NT2/D1 (cell line): Measurements from ENCODE around the gene VIPR1.

Source experiments
- DNase-seq: peaks from one replicate; pipeline ENCODE4 v3.0.0-alpha.2; 2011; ENCODE audit warnings: low read depth, low spot score
- H3K27me3 ChIP-seq: 2 replicates; pipeline ENCODE4 v1.6.0; 2011; ENCODE audit warnings: mild to moderate bottlenecking; ENCODE audit not compliant: insufficient read length, insufficient read depth
- H3K36me3 ChIP-seq: 2 replicates; pipeline ENCODE4 v1.6.1; 2011; ENCODE audit warnings: mild to moderate bottlenecking, low read length, mixed read lengths; ENCODE audit not compliant: insufficient read depth, insufficient read length
- H3K4me1 ChIP-seq: 2 replicates; pipeline ENCODE4 v1.5.1; 2011; ENCODE audit not compliant: insufficient read depth, insufficient read length
- H3K4me3 ChIP-seq: 2 replicates; pipeline ENCODE4 v1.5.1; 2011; ENCODE audit warnings: low read depth; ENCODE audit not compliant: insufficient read length
- H3K9ac ChIP-seq: 2 replicates; pipeline ENCODE4 v1.6.0; 2011; ENCODE audit warnings: low read depth; ENCODE audit not compliant: insufficient read length
- H3K9me3 ChIP-seq: 2 replicates; pipeline ENCODE4 v1.5.1; 2011; ENCODE audit warnings: mild to moderate bottlenecking, low read length; ENCODE audit not compliant: insufficient read depth
- SUZ12 ChIP-seq: IDR thresholded peaks from 2 replicates; pipeline ENCODE4 v1.6.1; 2011; ENCODE audit not compliant: insufficient read length, insufficient read depth; ENCODE audit errors: extremely low read depth
- YY1 ChIP-seq: IDR thresholded peaks from 2 replicates; pipeline ENCODE4 v1.6.1; 2011; ENCODE audit not compliant: insufficient read length, insufficient read depth
- ZNF274 ChIP-seq: IDR thresholded peaks from 2 replicates; pipeline ENCODE4 v1.6.1; 2011; ENCODE audit warnings: mild to moderate bottlenecking, low read depth, low read length

The VIPR1 gene

GRCh38 chr3:42537350-42537749 is 34.9 kb downstream of the VIPR1 start:
- H3K4me3 ChIP-seq, result no peak overlapping the region
- no peaks in the 10 kb centered on the region for H3K9me3 ChIP-seq
- TF ChIP-seq SUZ12 (no peak), YY1 (no peak), ZNF274 (no peak)
- peaks cover 3% of the 10 kb centered on the region for H3K36me3 ChIP-seq
- H3K4me1 ChIP-seq, result peaks cover 10% of the 10 kb centered on the region
- no peak overlapping the region for H3K9ac ChIP-seq
- no peaks in the 10 kb centered on the region for H3K27me3 ChIP-seq
- DNase-seq, result no peak

DNA sequence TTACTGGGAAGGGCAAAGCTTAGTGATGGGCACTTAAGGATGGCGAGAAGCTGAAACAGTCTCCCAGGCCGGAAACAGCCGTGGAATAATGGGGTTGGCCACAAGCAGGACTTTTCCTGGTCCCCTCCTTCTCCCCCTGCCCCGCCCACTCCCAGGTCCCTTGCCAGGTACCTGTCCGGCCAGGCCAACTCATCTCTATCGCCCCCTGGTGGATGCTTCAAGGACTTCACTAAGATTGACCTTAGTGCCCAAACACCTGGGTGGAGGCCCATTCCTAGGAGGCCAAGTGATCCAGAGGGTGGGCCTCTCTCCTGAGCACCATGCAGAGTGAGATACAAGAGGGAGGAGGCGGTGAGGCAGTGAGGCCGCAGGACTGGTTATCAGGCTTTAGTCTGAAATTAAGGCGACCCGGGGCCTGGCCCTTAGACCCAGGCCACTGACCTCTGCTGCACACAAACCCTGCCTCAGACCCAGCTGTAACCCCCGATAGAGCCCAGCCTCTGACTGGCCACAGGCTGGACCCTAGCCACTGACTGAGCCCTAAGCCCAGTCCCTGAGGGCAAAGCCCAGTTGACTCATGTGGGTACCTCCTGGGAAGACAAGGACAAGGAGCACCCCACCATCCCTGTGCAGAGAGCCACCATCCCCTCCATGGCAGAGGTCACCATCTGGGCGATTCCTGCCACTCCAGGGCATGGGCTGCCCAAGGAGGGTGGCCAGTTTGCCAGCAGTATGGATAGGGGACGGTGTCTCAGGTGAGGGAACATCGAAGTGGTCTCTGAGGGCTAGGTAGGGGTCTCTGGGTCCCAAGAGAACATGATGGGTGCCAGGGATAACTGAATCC is 37.6 kb downstream of the VIPR1 start:
- Histone ChIP-seq H3K4me1 (peaks cover 4% of the 10 kb centered on the region), H3K27me3 (no peaks in the 10 kb centered on the region)
- peak; percentile 68 for DNase-seq

DNA sequence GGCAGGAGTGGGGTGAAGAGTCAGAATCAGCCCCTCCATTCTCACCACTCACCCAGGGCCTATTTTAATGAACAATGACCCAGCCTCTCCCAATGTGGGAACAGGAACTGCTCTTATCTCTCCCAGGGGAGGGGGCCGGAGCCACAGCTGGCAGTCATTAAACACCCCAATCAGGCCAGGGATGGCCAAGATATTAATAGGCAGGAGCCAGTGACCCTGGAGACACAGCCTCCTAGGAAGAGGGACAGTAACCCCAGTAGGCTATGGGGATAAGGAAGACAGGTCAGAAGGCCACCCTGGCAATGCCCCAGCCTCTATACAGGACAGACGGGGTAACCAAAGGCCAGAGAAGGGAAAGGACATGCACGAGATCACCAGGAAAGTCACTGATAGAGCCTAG is 38.6 kb downstream of the VIPR1 start:
- no peaks in the 10 kb centered on the region for H3K36me3 ChIP-seq

More for the DNA sequence above, 37.6 kb downstream of the VIPR1 start:
- TF ChIP-seq ZNF274, result no peak
- H3K36me3 ChIP-seq, result no peaks in the 10 kb centered on the region
- no peaks in the 10 kb centered on the region for H3K9me3 ChIP-seq
- H3K9ac ChIP-seq, result no peak overlapping the region
- H3K4me3 ChIP-seq, result no peak overlapping the region

DNA sequence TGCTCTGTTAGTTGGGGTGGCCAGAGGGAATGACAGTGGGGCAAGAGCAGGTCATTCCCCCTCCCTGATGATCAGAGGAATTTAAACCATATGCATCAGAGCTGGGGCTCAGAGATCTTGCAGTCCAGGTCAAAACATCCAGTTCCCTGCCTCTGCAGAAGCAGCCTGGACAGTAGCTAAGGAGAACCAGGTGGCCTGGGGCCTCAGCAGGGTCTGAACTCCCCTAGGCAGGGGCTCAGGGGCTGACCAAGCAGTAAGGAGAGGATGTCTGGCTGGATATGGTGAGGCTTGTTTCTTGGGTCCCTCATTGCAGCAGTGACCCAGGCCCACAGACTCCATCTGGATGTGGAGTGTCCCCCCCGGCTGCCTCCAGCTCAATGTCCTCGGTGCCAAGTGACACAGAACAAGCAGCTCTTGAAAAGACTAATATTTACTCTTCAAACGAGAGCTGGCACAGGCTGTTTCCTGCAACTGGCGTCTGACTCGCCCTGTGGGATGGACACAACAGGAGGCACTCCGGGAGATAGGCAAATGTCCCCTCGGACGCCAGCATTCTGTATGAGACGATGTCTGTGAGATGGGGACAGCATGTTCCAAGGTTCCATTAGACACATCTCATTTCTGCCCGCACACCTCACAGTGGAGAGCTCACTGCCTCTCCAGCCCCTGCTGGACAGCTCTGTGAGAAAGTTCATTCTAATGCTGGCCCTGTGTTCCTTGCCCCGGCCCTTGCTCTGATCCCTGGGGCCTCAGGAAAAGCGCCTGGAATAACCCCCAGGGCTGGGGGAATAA is 42.2 kb downstream of the VIPR1 start:
- Histone ChIP-seq H3K9ac (no peak overlapping the region), H3K9me3 (no peaks in the 10 kb centered on the region), H3K36me3 (peaks cover 14% of the 10 kb centered on the region), H3K27me3 (no peaks in the 10 kb centered on the region), H3K4me1 (peaks cover 1% of the 10 kb centered on the region), H3K4me3 (no peak overlapping the region)
- TF ChIP-seq ZNF274, result no peak
- TF ChIP-seq SUZ12, result no peak
- no peak for TF ChIP-seq YY1
- no peak for DNase-seq

More for the DNA sequence above, 38.6 kb downstream of the VIPR1 start:
- no peak overlapping the region for H3K9ac ChIP-seq
- no peak for DNase-seq
- H3K27me3 ChIP-seq, result no peaks in the 10 kb centered on the region
- H3K4me3 ChIP-seq, result no peak overlapping the region
- TF ChIP-seq SUZ12 (no peak), ZNF274 (no peak), YY1 (no peak)
- H3K9me3 ChIP-seq, result no peaks in the 10 kb centered on the region
- H3K4me1 ChIP-seq, result peaks cover 4% of the 10 kb centered on the region

DNA sequence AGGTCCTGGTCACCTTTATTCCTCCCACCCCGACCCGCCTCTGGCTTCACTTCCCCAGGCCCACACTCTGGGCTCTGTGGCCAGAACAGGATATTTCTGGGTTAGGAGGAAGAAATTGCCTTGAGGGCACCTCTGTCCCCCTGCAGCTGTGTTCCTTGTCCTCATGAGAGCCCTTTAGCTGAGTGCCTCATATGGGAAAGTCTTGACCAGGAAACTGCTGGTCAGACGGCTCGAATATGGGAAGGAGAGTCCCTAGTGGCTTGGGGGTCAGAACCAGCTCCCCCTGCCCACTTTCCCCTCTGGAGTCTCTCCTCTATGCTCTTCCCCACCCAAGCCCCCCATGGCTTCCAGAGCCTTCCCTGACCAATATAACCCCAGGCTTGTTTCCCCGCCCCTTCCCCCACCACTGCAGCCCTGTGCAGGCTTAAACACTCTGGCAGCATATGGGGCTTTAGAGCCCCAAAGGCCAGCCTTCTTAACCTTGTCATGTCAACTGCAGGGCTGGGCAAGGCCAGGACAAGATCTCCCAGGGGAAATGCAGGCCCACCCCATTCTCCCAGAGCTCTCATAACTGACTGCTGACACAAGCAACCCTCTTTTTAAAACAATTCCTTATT is 42.9 kb downstream of the VIPR1 start:
- H3K36me3 ChIP-seq, result peaks cover 14% of the 10 kb centered on the region
- TF ChIP-seq YY1, result no peak
- no peak for TF ChIP-seq SUZ12
- no peak for TF ChIP-seq ZNF274
- H3K9me3 ChIP-seq, result no peaks in the 10 kb centered on the region
- DNase-seq, result no peak
- no peak overlapping the region for H3K4me3 ChIP-seq
- no peaks in the 10 kb centered on the region for H3K27me3 ChIP-seq
- H3K4me1 ChIP-seq, result no peaks in the 10 kb centered on the region
- H3K9ac ChIP-seq, result no peak overlapping the region

DNA sequence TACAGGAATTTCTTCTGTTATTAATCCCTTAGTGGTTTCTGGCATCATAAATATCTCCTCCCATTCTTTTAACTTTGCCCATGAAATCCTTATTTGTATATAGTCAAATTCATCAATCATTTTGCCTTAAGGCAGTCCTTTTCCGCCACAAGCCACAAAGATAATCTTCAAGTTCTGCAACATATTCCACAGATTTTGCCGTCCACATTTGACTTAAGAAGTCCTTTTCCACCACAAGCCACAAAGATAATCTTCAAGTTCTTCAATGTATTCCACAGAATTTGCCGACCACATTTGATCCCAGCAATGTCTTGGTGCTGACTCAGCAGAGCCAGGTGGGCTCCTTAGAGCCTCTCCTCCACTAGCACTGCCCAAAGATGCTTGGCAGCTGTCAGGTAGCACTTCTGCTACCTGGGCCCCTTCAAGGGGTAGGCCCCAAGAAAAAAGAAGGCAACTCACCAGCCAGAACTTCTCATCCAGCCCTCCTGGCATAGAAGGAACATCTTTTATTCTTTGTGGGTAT is 44.3 kb downstream of the VIPR1 start:
- Histone ChIP-seq H3K36me3 (peaks cover 22% of the 10 kb centered on the region), H3K4me1 (no peaks in the 10 kb centered on the region), H3K27me3 (no peaks in the 10 kb centered on the region), H3K4me3 (no peak overlapping the region), H3K9me3 (no peaks in the 10 kb centered on the region), H3K9ac (no peak overlapping the region)
- TF ChIP-seq SUZ12, result no peak
- no peak for TF ChIP-seq YY1
- TF ChIP-seq ZNF274, result no peak
- no peak for DNase-seq

DNA sequence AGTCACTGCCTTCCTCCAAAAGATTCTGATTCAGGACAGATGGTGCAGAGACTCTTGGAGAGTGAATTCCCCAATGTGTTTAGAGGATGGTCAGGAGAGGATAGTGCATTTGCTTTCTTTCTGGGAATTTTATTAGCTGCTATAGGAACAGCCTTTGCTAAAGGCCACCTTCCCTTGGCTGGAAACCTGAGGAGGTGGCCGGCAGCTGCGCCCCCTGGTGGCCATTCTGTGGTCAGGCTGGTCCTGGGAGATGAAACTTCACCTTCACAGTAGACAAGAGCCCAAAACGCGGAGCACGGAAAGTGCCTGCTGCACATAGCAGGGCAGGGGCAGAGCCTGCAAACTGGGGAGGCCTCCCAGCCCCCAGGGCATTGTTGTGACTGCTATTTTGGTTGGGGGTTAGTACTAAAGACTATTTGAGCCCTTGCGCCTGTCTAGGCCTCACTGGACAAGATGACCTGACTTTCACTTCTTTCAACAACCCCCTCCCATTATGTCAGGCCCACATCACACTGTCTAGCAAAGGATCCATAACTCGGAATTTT is 45.0 kb downstream of the VIPR1 start:
- no peaks in the 10 kb centered on the region for H3K9me3 ChIP-seq
- TF ChIP-seq ZNF274 (no peak), SUZ12 (no peak), YY1 (no peak)
- H3K4me1 ChIP-seq, result no peaks in the 10 kb centered on the region
- H3K9ac ChIP-seq, result no peak overlapping the region
- peaks cover 30% of the 10 kb centered on the region for H3K36me3 ChIP-seq
- H3K4me3 ChIP-seq, result no peak overlapping the region
- peak; percentile 61 for DNase-seq
- no peaks in the 10 kb centered on the region for H3K27me3 ChIP-seq
